SK-N-SH (cell line): ENCODE results near the gene STK39.

ENCODE experiments used
- CTCF ChIP-seq: fragments of 200-600 bp; sonication (generic); IDR thresholded peaks from 2 replicates; pipeline ENCODE4 v1.6.1; 2017; ENCODE audit warnings: antibody characterized with exemption, mild to moderate bottlenecking, moderate library complexity
- ELF1 ChIP-seq: IDR thresholded peaks from 2 replicates; pipeline ENCODE4 v1.4.0; 2012
- FOXJ3 ChIP-seq: sonication (generic); formaldehyde crosslinking; IDR thresholded peaks from 2 replicates; pipeline ENCODE4 v1.5.1; 2020; ENCODE audit warnings: mild to moderate bottlenecking, missing genetic modification reagents
- GABPA ChIP-seq: IDR thresholded peaks from 2 replicates; pipeline ENCODE4 v1.4.0; 2012; ENCODE audit warnings: low read depth, mild to moderate bottlenecking
- PBX3 ChIP-seq: IDR thresholded peaks from 2 replicates; pipeline ENCODE4; 2012
- POLR2AphosphoS5 ChIP-seq: IDR thresholded peaks from 2 replicates; pipeline ENCODE4 v1.6.1; 2012; ENCODE audit warnings: low read depth, low read length
- SIN3A ChIP-seq: IDR thresholded peaks from 2 replicates; pipeline ENCODE4 v1.6.1; 2012; ENCODE audit warnings: low read depth, mild to moderate bottlenecking, low read length, moderate library complexity, borderline replicate concordance
- TEAD4 ChIP-seq: IDR thresholded peaks from 2 replicates; pipeline ENCODE4 v1.4.0; 2012; ENCODE audit warnings: mild to moderate bottlenecking, borderline replicate concordance; ENCODE audit not compliant: insufficient read depth
- USF1 ChIP-seq: IDR thresholded peaks from 2 replicates; pipeline ENCODE4 v1.4.0; 2012; ENCODE audit warnings: low read depth, borderline replicate concordance

GRCh38 chr2:168120730-168121129 is 126.7 kb downstream of the STK39 start:
- no peak for TF ChIP-seq CTCF
- no peak for TF ChIP-seq GABPA
- TF ChIP-seq SIN3A: no peak
- TF ChIP-seq ELF1: no peak
- no peak for TF ChIP-seq POLR2AphosphoS5
- TF ChIP-seq TEAD4: no peak
- TF ChIP-seq PBX3: no peak
- TF ChIP-seq FOXJ3 (CRISPR knock-in tag): no peak
- no peak for TF ChIP-seq USF1
